ENCODE measurements around the gene SLC16A13. TPM values are rescaled to one million over a fixed set of nuclear protein-coding genes. Genes with fewer than 3 reads are reported as not detected.

The SLC16A13 gene
- total RNA-seq, 1 experiment from 2014 or later, result 7.5 TPM

DNA sequence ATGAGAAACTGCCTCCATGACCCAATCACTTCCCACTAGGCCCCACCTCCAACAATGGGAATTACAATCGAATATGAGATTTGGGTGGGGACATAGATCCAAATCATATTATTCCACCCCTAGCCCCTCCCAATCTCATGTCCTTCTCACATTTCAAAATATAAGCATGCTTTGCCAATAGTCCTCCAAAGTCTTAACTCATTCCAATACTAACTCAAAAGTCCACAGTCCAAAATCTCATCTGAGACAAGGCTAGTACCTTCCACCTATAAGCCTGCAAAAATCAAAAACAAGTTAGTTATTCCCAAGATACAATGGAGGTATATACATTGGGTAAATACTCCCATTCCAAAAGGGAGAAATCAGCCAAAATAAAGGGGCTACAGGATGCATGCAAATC is 31.4 kb downstream of the SLC16A13 start:
- ChIA-PET POLR2A (no interaction called here), CTCF (no interaction called here)
- peaks cover 12% of the 10 kb centered on the region for H3K27me3 Mint-ChIP-seq (ENCODE audit: insufficient read depth, unreplicated experiment)
- peaks cover 6% of the 10 kb centered on the region for H3K36me3 Mint-ChIP-seq (ENCODE audit: insufficient read depth, unreplicated experiment)
- TF ChIP-seq, protein P1, sequence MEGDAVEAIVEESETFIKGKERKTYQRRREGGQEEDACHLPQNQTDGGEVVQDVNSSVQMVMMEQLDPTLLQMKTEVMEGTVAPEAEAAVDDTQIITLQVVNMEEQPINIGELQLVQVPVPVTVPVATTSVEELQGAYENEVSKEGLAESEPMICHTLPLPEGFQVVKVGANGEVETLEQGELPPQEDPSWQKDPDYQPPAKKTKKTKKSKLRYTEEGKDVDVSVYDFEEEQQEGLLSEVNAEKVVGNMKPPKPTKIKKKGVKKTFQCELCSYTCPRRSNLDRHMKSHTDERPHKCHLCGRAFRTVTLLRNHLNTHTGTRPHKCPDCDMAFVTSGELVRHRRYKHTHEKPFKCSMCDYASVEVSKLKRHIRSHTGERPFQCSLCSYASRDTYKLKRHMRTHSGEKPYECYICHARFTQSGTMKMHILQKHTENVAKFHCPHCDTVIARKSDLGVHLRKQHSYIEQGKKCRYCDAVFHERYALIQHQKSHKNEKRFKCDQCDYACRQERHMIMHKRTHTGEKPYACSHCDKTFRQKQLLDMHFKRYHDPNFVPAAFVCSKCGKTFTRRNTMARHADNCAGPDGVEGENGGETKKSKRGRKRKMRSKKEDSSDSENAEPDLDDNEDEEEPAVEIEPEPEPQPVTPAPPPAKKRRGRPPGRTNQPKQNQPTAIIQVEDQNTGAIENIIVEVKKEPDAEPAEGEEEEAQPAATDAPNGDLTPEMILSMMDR (IDR thresholded peaks at IDR 0.05; ENCODE audit: unreplicated experiment), result no peak
- peaks cover 14% of the 10 kb centered on the region for H3K9me3 Mint-ChIP-seq (ENCODE audit: unreplicated experiment)
- intact Hi-C loops (cut with micrococcal nuclease), result no loop called here
- no peak overlapping the region for H3K27ac Mint-ChIP-seq (ENCODE audit: low read depth, unreplicated experiment)
- BruUV-seq (replicated peaks), result no TSS peak
- peaks cover 9% of the 10 kb centered on the region for H3K4me1 Mint-ChIP-seq (ENCODE audit: insufficient read depth, unreplicated experiment)
- no peak overlapping the region for H3K4me3 Mint-ChIP-seq (ENCODE audit: unreplicated experiment)
- DNase-seq (ENCODE audit: unreplicated experiment), result no peak

DNA sequence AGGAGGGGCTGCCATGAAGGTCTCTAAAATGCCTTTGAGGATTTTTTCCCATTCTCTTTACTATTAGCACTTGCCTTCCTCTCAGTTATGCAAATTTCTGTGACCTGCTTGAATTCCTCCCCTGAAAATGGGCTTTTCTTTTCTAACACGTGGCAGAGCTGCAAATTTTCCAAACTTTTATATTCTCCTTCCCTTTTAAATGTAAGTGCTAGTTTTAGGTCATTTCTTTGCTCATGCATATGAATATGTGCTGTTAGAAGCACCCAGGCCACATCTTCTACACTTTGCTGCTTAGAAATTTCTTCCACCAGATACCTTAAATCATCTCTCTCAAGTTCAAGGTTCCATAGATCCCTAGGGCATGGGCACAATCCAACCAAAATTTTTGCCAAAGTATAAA is 32.5 kb downstream of the SLC16A13 start:
- Mint-ChIP-seq H3K4me3 (ENCODE audit: unreplicated experiment) (no peak overlapping the region), H3K36me3 (ENCODE audit: insufficient read depth, unreplicated experiment) (peaks cover 6% of the 10 kb centered on the region), H3K27ac (ENCODE audit: low read depth, unreplicated experiment) (no peak overlapping the region), H3K9me3 (ENCODE audit: unreplicated experiment) (peaks cover 14% of the 10 kb centered on the region), H3K27me3 (ENCODE audit: insufficient read depth, unreplicated experiment) (peaks cover 23% of the 10 kb centered on the region), H3K4me1 (ENCODE audit: insufficient read depth, unreplicated experiment) (peaks cover 9% of the 10 kb centered on the region)
- POLR2A ChIA-PET, result no interaction called here
- DNase-seq (ENCODE audit: unreplicated experiment), result no peak
- intact Hi-C loops (cut with micrococcal nuclease), result no loop called here
- BruUV-seq (replicated peaks), result no TSS peak
- CTCF ChIA-PET, result no interaction called here
- TF ChIP-seq, protein P1 (IDR thresholded peaks at IDR 0.05; ENCODE audit: unreplicated experiment), result no peak

DNA sequence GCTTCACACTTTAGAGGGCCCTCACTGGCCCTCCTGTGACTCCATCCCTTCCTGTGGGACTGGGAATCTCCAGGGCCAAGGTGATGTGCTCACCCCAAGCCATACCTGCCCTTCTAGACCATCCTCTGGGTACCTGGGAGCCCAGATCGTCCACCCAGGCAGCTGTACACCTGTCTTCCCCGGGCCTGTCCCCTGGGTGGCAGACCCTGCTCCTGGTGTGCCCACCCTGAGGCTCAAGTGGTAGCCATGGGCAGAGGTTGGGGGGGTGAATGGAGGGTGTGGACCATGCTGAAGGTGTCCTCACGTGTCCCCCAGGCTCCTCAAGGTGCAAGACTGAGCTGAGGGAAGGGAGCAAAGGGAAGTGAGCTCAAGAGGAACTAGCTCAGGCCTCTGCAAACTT is 34.9 kb downstream of the SLC16A13 start:
- intact Hi-C loops (cut with micrococcal nuclease), result no loop called here
- H3K36me3 Mint-ChIP-seq (ENCODE audit: insufficient read depth, unreplicated experiment), result peaks cover 6% of the 10 kb centered on the region
- no peak overlapping the region for H3K4me3 Mint-ChIP-seq (ENCODE audit: unreplicated experiment)
- TF ChIP-seq, protein P1 (IDR thresholded peaks at IDR 0.05; ENCODE audit: unreplicated experiment), result no peak
- H3K9me3 Mint-ChIP-seq (ENCODE audit: unreplicated experiment), result peaks cover 14% of the 10 kb centered on the region
- H3K4me1 Mint-ChIP-seq (ENCODE audit: insufficient read depth, unreplicated experiment), result no peaks in the 10 kb centered on the region
- BruUV-seq (replicated peaks), result no TSS peak
- POLR2A ChIA-PET, result no interaction called here
- H3K27ac Mint-ChIP-seq (ENCODE audit: low read depth, unreplicated experiment), result no peak overlapping the region
- CTCF ChIA-PET, result interaction anchor here (0.5 kb wide), 1 partner anchor 67 kb away, joined by 3 read pairs; no protein-coding TSS in a partner anchor
- H3K27me3 Mint-ChIP-seq (ENCODE audit: insufficient read depth, unreplicated experiment), result peaks cover 26% of the 10 kb centered on the region
- no peak for DNase-seq (ENCODE audit: unreplicated experiment)

DNA sequence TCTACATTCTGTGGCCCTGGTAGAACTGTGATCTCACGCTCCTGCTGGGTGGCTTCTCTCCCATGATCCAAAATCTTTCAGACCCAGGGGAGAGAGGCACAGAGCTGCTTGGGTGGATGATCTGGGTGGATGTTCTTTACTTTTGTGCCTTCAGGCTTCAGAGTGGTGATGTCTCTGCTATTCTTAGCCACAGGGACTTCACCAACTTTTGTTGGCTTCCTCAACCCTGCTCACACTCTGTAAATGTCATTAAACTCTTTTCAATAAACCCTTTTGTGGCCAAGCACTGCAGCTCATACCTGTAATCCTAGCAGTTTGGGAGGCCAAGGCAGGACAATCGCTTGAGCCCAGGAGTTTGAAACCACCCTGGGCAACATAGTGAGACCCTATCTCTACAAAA is 36.6 kb downstream of the SLC16A13 start:
- ChIA-PET CTCF (interaction anchor here (0.7 to 1.6 kb wide), 2 partner anchors 10 to 60 kb away, joined by 3 to 6 read pairs; no protein-coding TSS in a partner anchor), POLR2A (interaction anchor here (0.7 kb wide), 1 partner anchor 266 kb away, joined by 3 read pairs; no protein-coding TSS in a partner anchor)
- no peak overlapping the region for H3K27ac Mint-ChIP-seq (ENCODE audit: low read depth, unreplicated experiment)
- peaks cover 26% of the 10 kb centered on the region for H3K27me3 Mint-ChIP-seq (ENCODE audit: insufficient read depth, unreplicated experiment)
- no TSS peak for BruUV-seq (replicated peaks)
- H3K4me3 Mint-ChIP-seq (ENCODE audit: unreplicated experiment), result no peak overlapping the region
- no peaks in the 10 kb centered on the region for H3K36me3 Mint-ChIP-seq (ENCODE audit: insufficient read depth, unreplicated experiment)
- H3K9me3 Mint-ChIP-seq (ENCODE audit: unreplicated experiment), result peaks cover 14% of the 10 kb centered on the region
- intact Hi-C loops (cut with micrococcal nuclease), result no loop called here
- no peak for DNase-seq (ENCODE audit: unreplicated experiment)
- no peaks in the 10 kb centered on the region for H3K4me1 Mint-ChIP-seq (ENCODE audit: insufficient read depth, unreplicated experiment)
- TF ChIP-seq, protein P1 (IDR thresholded peaks at IDR 0.05; ENCODE audit: unreplicated experiment), result no peak
